Colonic mucosa (tissue), 4 donors: ENCODE measurements around the gene SLC25A42. TPM values are rescaled to one million over a fixed set of nuclear protein-coding genes. Genes with fewer than 3 reads are reported as not detected.

Experiments
- DNase-seq: peaks from one replicate; pipeline ENCODE4 v3.0.0-alpha.2; 2020
- H3K27ac ChIP-seq: fragments of 200-600 bp; one replicate; pipeline ENCODE4 v1.8.0; 2021
- H3K27me3 ChIP-seq: fragments of 200-600 bp; one replicate; pipeline ENCODE4 v1.8.0; 2021
- H3K36me3 ChIP-seq: fragments of 200-600 bp; one replicate; pipeline ENCODE4 v1.8.0; 2021
- H3K4me1 ChIP-seq: fragments of 200-600 bp; one replicate; pipeline ENCODE4 v1.8.0; 2021; ENCODE audit warnings: mild to moderate bottlenecking
- H3K4me3 ChIP-seq: fragments of 200-600 bp; one replicate; pipeline ENCODE4 v1.8.0; 2021
- H3K9ac ChIP-seq, 2 donors: one replicate each; pipeline ENCODE4 v1.7.0; 2013; ENCODE audit warnings: control low read depth in 2 of 2, low read depth in 2 of 2, low read length in 2 of 2
- H3K9me3 ChIP-seq: fragments of 200-600 bp; one replicate; pipeline ENCODE4 v1.8.0; 2021
- intact Hi-C: fragments of 100-400 bp; cut with DNase I; formaldehyde crosslinking; loops from one replicate; pipeline ENCODE4 v1.14.1; 2022
- total RNA-seq, 2 donors: library from RNA; stranded (reverse); fragmentation: NEBNext Ultra II Directional in 1 of 2; extraction: Animal tissue kit (Norgen Biotek cat#: 25700) in 1 of 2; gene quantifications; one replicate each; pipeline ENCODE4 v1.2.1, GENCODE V29; 2021
- TF ChIP-seq, protein P1 (sequence below): fragments of 200-600 bp; IDR thresholded peaks from one replicate; pipeline ENCODE4 v1.8.0; 2022; ENCODE audit warnings: antibody characterized with exemption, mild to moderate bottlenecking
- donor health status: healthy.
- donor health status: DM: no; HTN: no; CAD: no.
- donor health status: DM: no; HTN: no; CAD: no.

Gene SLC25A42
- total RNA-seq, 2 donors from 2014 or later = 3.7 to 7.9 TPM

DNA sequence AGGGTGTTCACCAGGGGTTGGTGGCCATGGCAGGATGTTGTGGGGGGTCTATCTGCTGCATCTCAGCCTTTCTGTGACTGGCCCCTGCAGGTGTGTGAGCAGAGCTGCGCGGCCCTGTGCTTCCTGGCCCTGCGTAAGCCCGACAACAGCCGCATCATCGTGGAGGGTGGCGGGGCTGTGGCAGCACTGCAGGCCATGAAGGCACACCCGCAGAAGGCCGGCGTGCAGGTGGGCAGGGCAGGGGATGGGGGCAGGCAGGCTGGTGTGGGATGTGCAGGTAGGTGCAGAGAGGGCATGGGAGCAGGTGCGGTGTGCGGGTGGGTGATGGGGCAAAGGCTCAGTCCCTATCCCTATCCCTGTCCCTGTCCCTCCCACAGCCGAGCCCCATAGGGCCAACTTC lies 8.1 kb upstream of the SLC25A42 start:
- no peak for DNase-seq
- H3K27ac ChIP-seq = no peak overlapping the region
- H3K4me3 ChIP-seq = no peak overlapping the region
- peaks cover 10% of the 10 kb centered on the region for H3K36me3 ChIP-seq
- TF ChIP-seq, protein P1, sequence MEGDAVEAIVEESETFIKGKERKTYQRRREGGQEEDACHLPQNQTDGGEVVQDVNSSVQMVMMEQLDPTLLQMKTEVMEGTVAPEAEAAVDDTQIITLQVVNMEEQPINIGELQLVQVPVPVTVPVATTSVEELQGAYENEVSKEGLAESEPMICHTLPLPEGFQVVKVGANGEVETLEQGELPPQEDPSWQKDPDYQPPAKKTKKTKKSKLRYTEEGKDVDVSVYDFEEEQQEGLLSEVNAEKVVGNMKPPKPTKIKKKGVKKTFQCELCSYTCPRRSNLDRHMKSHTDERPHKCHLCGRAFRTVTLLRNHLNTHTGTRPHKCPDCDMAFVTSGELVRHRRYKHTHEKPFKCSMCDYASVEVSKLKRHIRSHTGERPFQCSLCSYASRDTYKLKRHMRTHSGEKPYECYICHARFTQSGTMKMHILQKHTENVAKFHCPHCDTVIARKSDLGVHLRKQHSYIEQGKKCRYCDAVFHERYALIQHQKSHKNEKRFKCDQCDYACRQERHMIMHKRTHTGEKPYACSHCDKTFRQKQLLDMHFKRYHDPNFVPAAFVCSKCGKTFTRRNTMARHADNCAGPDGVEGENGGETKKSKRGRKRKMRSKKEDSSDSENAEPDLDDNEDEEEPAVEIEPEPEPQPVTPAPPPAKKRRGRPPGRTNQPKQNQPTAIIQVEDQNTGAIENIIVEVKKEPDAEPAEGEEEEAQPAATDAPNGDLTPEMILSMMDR = no peak
- H3K4me1 ChIP-seq = no peaks in the 10 kb centered on the region
- no peaks in the 10 kb centered on the region for H3K9me3 ChIP-seq
- intact Hi-C loops = loop anchor here (2.0 kb wide), 1 partner anchor 85 kb away; no protein-coding TSS in a partner anchor
- no peaks in the 10 kb centered on the region for H3K27me3 ChIP-seq
- no peak overlapping the region for H3K9ac ChIP-seq

DNA sequence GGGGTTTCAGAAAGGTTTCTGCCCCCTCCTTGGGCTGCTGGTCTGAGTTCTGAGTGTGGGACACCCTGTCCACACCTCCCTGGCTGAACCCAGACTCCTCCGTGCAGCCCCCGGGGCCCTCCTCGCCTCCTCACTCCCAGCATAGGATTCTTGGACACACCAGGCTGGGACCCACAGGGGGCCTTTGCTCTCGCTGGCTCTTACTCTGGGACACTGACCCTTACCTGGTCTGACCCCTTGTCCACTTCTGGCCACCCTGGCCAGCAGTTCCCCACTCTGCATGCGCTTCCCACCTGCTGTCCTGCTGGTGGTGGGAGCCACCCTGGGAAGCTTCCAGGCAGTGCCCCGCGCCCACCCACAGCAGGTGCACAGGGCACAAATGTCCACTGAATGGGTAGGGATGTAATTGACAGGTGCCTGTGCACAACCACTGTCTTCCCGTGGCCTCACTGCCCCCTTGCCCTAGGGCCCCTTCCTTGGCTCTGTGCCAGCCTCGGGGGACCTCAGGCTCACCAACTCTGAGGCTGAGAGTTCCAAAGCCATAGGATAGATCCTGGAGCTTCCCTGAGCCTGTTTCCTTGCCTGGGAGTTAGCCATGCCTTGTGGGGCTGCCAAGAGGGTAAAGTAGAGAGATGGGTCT lies 7.0 kb upstream of the SLC25A42 start:
- intact Hi-C loops = no loop called here
- peaks cover 10% of the 10 kb centered on the region for H3K36me3 ChIP-seq
- H3K9ac ChIP-seq = no peak overlapping the region
- H3K27ac ChIP-seq = no peak overlapping the region
- no peak for DNase-seq
- H3K27me3 ChIP-seq = no peaks in the 10 kb centered on the region
- no peaks in the 10 kb centered on the region for H3K9me3 ChIP-seq
- TF ChIP-seq, protein P1 = no peak
- no peak overlapping the region for H3K4me3 ChIP-seq
- no peaks in the 10 kb centered on the region for H3K4me1 ChIP-seq

- H3K27ac ChIP-seq = no peak overlapping the region
- TF ChIP-seq, protein P1 = no peak
- H3K36me3 ChIP-seq = peaks cover 10% of the 10 kb centered on the region
- no peaks in the 10 kb centered on the region for H3K27me3 ChIP-seq
- no peaks in the 10 kb centered on the region for H3K4me1 ChIP-seq
- DNase-seq = no peak
- intact Hi-C loops = no loop called here
- H3K9ac ChIP-seq = no peak overlapping the region
- no peaks in the 10 kb centered on the region for H3K9me3 ChIP-seq
- no peak overlapping the region for H3K4me3 ChIP-seq
Measured at GRCh38 chr19:19057317-19057716, 6.5 kb upstream of the SLC25A42 start.

- no peak for DNase-seq
- Histone ChIP-seq H3K27ac (no peak overlapping the region), H3K4me1 (no peaks in the 10 kb centered on the region), H3K9me3 (no peaks in the 10 kb centered on the region), H3K36me3 (peaks cover 10% of the 10 kb centered on the region), H3K9ac (no peak overlapping the region), H3K4me3 (no peak overlapping the region), H3K27me3 (no peaks in the 10 kb centered on the region)
- intact Hi-C loops = no loop called here
- TF ChIP-seq, protein P1 = no peak
Measured at GRCh38 chr19:19057720-19058119, 6.1 kb upstream of the SLC25A42 start.

DNA sequence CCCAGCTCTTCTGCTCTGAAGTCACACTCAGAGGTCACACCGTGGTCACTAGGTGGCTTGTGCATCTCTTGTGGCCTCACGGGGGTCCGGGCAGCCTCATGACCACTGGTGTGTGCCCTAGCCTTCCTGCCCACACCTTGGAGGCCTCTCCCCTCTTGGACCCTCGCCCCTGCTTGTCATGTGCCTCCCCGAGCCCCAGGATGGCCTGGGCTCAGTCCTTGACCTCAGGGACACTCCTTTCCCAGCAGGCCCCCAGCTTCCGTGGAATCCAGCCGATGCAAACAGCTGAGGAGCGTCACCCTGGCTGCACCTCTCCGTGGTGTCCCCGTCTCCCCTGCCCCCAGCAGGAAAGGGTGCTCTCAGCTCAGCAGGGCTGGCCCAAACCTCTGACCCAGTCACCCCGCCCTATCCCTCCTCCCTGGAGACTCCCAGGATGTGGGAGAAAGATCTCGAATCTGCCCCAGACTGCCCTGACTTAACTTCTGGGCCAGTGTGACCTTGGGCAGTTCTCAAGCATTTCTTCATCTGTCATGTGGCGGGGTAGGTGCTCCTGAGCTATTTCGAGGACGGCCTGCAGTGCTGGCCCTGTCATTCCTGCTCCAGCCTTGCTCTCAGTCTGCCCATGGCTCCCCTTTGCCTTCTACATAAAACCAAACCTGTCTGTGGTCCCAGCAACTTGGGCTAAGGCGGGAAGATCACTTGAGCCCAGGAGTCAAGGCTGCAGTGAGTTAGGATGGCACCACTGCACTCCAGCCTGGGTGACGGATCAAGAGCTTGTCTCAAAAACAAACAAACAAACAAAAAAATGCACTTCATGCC lies 4.6 kb upstream of the SLC25A42 start:
- Histone ChIP-seq H3K4me3 (no peak overlapping the region), H3K27me3 (no peaks in the 10 kb centered on the region), H3K27ac (no peak overlapping the region), H3K36me3 (peaks cover 9% of the 10 kb centered on the region), H3K9ac (no peak overlapping the region), H3K4me1 (no peaks in the 10 kb centered on the region), H3K9me3 (no peaks in the 10 kb centered on the region)
- no peak for DNase-seq
- intact Hi-C loops = no loop called here
- TF ChIP-seq, protein P1 = no peak
